Panc1 (cell line): ENCODE results near the gene SPATA17.

Source experiments
- CTCF ChIP-seq: fragments of 450-650 bp; IDR thresholded peaks from 2 replicates; pipeline ENCODE4 v1.5.1; 2017; ENCODE audit warnings: mild to moderate bottlenecking
- POLR2AphosphoS5 ChIP-seq: IDR thresholded peaks from 2 replicates; pipeline ENCODE4 v1.6.1; 2012; ENCODE audit warnings: mild to moderate bottlenecking, low read depth, low read length, moderate library complexity
- SIN3A ChIP-seq: IDR thresholded peaks from 2 replicates; pipeline ENCODE4 v1.6.1; 2012; ENCODE audit warnings: low read depth, mild to moderate bottlenecking, low read length, moderate library complexity, borderline replicate concordance; ENCODE audit not compliant: insufficient read depth

GRCh38 chr1:217856342-217857034, 225.3 kb downstream of the SPATA17 start:
- TF ChIP-seq POLR2AphosphoS5 (no peak), SIN3A (no peak), CTCF (no peak)
